GM19438 (cell line): ENCODE results near the gene PURB.
A peak's percentile ranks its signal among the peaks of the same experiment; 100 is the strongest.
"Not testable (repeated sequence)": the region's sequence is repeated elsewhere in the genome, so short reads cannot be mapped to it uniquely, and the experiment has no call there.

Experiments used
- ATAC-seq: cut with Tn5 transposase; IDR thresholded peaks from one replicate; pipeline ENCODE4 v1.9.1; 2021; ENCODE audit warnings: low read depth; ENCODE audit not compliant: unreplicated experiment

PURB gene

DNA sequence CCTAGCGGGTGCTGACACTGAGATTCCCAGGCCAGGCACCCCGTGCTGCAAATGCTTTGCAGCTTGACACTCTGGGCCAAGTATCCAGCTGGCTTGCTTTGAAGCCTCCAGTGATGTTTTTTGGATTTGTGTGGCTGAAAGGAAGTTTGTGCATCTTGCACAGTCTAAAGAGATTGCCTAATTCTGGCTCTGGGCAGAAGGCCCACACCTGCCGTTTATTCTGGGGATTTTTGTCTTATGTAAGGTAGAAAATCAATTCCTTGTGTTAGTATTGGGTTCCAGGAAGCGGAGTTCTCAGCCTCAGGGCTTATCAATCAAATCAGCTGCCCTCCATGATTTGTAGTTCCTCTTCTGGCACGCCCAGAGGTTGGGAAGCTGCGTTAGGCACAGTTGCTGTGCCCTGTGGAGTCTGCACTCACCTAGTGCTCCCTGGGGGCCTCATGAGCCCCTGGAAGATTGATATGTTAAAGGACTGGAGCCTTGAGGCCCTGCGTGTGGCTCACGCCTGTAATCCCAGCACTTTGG is 8.4 kb upstream of the PURB start:
- no peak for ATAC-seq

DNA sequence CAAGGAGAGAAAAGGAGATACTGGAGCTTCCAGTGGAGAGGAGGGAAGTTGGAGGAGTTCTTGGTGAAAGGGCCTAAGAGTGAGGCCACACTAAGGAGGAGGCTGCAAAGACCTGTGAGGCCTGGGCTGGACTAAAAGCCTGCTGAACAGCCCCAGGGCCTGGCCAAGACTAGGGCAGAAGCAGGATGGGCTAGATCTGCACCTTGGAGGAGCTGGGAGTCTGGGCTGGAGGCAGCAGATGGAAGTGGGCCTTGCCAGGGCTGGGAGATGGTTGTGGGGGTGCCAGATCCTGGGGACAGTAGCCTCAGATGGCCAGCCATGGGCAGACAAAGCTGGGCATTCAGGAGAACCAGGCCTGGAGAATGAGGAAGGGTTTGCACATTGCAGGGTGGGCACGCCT is 6.5 kb upstream of the PURB start:
- ATAC-seq = no peak

DNA sequence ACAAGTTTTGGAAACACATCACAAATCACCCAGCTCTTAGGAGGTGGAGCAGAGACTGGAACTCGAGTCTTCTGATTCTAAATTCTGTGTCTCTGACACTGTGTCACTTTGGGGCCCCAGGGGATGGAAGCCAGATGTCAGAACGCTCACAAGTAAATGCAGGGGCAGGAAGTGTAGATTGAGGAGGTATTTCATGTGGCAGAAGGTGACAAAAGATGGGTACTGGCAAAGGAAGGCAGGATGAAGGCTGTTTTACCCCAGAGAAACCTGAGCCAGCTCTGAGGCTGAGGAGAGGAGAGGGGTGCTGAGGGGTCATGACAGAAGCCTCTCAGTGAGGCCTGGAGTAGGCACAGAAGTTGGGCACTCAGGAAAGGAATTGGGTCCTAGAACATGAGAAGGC is 6.0 kb upstream of the PURB start:
- no peak for ATAC-seq

DNA sequence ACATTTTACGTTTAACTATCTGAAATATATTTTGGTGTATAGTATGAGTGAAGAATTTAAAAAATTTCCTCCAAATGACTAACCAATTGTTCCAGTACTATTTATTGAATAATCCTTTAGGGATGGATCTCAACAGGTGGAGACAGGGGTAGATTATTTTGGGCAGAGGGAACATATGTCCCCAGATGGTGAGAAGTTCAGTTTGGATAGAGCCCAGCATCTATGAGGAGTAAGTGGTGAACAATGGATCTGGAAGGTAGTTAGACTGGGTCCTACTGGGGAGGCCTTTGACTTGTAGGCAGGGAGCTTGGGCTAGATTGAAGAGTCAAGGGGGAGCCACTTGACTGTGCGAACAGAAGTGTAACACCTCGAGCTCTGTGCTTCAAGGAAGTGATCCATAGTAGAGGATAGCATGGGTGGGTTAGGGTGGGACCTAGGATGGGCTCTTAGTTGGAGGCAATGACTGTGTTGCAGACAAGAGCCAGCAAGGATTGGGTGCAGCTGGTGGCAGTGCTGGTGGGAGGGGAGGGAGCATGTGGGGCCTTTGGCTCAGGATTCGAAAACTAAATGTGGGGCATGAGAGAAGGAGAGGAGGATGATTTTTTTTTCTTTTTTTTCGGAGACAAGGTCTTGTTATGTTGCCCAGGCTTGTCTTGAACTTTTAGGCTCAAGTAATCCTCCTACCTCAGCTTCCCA is 3.9 kb upstream of the PURB start:
- no peak for ATAC-seq

DNA sequence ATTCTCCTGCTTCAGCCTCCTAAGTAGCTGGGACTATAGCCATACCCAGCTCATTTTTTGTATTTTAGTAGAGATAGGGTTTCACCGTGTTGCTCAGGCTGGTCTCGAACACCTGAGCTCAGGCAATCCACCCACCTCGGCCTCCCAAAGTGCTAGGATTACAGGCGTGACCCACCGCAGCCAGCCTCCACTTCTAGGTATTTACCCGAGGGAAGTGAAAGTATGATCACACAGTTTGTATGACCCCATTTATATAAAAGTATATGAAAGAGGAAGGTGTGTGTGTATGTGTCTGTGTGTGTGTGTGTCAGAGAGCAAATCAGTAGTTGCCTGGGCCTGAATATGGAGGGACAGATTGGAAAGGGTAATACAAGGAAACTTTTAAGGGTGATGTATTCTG is 2.0 kb upstream of the PURB start:
- no peak for ATAC-seq

DNA sequence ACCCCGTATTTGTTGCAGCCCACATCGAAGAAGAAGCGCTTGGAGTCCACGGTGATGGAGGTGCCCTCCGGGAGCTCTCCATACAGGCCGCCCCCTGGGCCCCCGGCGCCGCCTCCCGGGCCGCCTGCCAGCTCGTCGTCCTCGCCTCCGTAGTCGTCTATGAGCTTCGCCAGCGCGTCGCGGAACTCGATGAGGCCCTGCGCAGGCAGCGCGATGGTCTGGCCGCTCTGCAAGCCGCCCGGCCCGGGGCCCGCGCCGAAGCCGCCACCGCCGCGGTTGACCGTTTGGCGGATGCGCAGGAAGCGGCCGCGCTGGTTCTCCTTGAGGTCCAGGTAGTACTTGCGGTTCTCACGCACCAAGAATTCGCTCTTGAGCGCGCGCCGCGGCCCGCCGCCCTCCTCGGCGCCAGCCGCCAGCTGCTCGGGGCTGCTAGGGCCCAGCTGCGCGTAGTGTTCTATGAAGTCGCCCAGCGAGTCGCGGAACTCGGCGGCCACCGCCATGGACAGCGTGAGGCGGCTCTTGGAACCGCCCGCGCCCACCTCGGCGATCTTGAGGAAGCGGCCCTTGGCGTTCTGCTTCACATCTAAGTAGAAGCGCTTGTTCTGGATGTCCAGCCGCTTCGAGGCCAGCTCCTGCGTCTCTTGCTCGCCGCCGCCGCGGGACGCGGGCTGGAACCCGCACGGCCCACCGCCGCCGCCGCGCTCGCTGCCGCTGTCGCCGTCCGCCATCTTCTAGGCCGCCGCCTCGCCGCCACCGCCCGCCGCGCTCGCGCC is 523 bp downstream of the PURB start:
- peak; percentile 34 for ATAC-seq

DNA sequence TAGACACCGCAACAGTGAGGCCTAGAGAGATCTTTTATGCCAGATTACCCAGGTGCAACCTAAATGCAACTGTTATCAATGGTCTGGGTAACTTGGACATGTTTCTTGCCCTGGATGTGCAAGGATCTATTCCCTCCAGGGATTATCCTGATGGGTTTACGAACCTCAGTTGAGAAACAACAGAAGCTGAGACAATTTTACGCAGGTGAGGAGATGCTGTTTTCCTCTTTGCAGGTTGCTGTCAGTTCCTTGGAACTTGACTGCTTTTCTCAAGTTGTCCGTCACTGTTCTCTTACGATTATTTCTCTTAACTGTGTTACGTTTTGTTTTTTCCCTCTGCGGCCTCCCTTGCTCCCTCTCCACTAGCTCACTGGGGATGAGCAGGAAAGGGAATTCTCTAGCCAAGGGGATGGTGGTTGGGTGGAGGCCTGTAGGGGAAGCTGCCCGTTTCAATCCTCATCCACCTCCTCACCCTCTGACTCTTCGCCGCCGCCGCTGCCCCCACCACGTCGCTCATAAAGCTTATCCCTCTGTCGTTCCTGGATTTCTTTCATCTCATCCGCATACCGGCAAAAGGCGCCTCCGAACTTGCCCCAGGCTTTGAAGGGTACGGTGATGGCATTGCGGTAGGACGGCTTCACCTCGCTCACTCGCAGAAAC is 1.2 kb downstream of the PURB start:
- ATAC-seq = no peak

DNA sequence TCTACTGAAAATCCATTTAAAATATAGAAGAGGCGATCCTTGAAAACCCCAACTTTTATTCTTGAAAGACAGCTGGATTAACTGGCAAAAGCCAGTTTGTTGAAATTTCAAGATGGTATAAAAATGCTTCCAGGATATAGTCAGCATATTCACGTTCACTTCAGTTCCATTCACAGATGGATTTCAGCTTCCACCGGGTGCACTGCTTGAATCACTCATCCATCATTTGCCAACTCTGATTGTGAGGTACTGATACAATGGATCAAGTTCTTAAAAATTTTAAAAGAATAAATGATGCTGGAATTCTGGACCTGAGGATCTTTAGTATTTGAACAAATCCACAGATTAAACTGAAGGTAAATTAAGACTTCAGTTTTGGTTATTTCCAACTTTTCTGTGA is 2.4 kb downstream of the PURB start:
- no peak for ATAC-seq

DNA sequence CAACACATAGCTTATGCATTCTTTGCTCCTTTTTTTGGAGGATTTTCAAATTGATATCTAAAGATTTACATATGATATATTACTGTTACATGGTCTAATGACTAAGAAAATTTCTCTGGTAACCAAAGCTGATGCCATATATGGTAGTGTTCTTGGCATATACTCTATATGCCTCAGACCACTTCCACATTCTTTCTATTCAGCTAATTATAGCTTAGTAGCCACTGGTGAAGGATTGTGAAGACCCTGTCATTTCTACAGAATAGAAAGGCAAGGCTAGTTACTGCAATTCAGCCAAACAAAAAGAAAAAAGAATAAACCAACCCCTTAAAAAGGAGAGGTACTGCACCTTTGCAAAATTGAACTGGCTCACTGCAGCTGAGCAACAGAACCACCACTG is 3.7 kb downstream of the PURB start:
- ATAC-seq = no peak

DNA sequence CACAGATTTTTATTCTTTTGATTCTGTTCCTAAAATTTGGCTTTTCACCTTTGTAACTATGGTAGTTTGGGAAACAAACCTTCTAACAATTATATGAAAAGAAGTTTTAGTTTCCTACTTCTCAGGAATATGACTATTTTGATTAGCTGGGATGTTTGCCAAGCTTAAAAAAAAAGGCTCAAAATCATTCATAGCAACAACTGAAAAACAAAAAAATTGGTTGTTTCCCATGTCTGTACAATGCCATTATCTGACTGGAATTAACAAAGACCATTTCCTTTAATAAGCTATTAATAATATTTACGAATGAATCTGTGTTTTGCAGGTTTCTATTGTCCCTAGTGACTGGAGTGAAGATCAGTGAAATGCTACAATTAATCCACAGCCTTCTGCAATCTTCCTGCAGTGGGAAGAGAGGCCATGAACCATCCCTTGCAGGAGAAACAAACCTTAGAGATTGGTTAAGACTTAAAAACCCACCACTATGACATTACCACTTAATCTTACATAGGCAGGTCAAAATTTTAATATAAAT is 4.2 kb downstream of the PURB start:
- no peak for ATAC-seq

DNA sequence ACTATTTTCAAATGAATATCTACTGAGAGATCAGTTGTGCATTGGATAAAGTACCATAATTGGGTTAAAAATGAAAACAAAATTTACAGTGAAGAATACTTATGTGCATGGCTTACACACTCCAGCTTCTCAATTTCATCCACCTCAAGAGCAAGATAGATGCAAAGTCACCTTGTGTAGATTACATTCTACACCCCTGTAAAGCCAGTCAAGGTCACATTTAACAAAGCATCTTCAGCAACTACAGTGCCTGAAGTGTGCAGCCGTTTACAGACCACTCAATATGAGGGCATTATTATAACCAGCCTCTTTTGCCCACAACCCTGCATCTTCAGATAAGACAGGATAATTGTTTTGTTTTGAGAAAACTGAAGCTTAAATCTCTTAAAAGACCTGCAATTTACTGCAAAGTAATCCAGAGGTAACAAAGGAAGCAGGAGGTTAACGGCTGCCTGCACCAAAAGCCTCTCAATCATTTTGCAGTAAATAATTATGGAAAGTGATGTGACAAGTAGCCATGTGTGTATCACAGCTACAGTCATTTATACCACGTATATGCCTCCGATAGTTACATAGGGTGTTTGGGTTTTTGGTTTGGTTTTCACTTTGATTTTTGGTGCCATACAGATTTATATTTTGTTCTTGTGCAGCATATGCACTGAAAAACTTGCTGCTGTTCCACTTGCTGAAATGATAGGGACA is 4.9 kb downstream of the PURB start:
- no peak for ATAC-seq

DNA sequence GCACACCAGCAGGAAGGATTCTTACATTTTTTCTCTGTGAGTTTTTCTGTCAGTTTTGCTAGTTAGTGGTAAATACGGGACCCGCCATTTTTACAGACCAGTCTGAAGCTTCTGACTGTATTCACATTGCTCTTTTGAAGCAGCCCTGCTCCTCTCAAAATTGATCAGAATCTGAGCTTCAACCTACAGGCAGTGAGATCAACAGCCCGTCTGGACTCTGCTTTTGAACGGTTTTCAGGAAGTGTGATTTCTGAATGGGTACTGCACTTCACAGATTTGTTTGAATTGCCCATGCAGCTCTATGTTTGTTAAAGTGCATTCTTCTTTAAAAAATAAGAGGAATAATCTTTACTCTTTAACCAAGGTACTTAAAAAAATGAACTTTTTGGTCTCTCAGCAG is 8.9 kb downstream of the PURB start:
- no peak for ATAC-seq

DNA sequence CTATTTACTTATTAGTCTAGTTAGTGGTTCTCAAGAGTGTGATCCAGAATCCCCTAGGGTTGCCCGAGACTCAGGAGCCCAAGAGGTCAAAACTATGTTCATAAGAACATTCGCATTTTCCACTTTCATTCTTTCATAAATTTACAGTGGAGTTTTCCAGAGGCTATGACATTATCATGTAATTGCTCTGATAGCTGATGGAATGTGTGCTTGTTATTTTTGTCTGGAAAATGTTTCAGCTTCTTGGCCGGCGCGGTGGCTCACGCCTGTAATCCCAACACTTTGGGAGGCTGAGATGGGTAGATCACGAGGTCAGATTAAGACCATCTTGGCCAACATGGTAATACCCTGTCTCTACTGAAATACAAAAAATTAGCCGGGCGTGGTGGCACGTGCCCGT is 10.1 kb downstream of the PURB start:
- ATAC-seq = no peak

DNA sequence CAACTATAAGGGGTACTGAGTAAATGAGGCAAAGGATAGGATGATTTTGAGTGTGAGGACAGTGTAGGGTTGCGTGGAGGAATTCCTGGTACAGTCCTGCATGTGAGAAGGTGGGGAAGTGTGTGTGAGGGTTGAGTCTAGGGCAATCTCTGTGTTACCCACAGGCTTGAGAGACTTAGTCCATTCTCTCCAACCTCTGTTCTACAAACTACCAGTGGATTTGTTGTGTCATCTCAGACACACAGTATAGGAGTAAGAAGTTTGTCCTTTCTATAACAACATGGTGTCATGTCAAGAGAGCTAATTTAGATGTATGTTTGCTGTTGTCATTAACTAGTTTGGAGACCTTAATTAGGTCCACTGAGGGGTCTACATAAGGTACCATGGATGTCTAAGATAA is 12.5 kb downstream of the PURB start:
- no peak for ATAC-seq

DNA sequence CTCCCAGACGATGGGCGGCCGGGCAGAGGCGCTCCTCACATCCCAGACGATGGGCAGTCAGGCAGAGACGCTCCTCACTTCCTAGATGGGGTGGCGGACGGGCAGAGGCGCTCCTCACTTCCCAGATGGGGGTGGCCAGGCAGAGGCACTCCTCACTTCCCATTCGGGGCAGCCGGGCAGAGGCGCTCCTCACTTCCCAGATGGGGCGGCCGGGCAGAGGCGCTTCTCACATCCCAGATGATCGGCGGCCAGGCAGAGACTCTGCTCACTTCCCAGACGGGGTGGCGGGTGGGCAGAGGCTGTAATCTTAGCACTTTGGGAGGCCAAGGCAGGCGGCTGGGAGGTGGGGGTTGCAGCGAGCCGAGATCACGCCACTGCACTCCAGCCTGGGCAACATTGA is 13.4 kb downstream of the PURB start:
- not testable (repeated sequence) for ATAC-seq

DNA sequence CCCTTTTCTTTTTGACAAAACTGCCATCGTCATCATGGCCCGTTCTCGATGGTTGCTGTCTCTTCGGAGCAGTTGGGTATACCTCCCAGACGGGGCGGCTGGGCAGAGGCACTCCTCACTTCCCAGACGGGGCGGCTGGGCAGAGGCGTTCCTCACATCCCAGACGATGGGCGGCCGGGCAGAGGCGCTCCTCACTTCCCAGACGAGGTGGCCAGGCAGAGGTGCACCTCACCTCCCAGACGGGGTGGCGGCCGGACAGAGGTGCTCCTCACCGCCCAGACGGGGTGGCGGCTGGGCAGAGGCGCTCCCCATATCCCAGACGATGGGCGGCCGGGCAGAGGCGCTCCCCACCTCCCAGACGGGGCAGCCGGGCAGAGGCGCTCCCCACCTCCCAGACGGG is 14.6 kb downstream of the PURB start:
- not testable (repeated sequence) for ATAC-seq

DNA sequence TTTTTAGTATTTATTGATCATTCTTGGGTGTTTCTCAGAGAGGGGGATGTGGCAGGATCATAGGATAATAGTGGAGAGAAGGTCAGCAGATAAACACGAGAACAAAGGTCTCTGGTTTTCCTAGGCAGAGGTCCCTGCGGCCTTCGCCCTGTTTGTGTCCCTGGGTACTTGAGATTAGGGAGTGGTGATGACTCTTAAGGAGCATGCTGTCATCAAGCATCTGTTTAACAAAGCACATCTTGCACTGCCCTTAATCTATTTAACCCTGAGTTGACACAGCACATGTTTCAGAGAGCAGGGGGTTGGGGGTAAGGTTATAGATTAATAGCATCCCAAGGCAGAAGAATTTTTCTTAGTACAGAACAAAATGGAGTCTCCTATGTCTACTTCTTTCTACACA is 15.0 kb downstream of the PURB start:
- ATAC-seq = not testable (repeated sequence)

DNA sequence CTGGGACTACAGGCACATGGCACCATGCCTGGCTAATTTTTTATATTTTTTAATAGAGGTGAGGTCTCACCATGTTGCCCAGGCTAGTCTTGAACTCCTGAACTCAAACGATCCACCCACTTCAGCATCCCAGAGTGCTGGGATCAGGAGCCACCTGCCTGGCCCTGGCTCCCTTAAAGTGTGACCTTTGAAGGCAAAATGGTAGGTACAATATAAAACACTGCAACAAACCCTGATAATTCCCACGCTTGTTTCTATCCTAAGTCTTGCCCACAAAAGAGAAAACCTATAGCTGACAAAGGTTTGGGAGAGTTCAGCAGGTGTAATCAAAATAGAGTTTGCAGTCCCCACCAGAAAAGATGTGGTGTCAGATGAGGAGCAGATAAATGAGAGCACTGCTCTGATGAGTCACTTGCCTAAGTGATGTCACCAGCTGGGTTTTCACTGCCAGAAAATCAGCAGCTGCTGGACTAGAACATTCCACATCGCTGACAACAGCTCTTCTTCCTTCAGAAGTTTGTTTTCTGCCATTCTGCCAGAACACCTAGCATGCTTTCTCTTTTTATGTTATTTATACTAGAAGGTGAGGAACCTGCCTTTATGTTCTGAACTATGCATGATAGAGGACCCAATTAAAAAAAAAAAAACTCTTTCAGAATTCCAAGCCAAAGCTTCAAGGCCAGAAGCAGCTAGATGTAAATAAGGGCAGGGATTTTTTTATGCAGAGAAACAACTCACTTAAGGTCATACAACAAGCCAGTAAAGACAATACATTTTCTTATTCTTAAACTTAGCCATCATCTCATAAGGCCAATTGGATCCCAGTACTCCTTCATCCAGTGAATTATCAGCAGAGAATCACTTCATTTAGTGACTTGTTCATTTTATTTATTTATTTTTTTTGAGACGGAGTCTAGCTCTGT is 18.0 kb downstream of the PURB start:
- ATAC-seq = no peak

DNA sequence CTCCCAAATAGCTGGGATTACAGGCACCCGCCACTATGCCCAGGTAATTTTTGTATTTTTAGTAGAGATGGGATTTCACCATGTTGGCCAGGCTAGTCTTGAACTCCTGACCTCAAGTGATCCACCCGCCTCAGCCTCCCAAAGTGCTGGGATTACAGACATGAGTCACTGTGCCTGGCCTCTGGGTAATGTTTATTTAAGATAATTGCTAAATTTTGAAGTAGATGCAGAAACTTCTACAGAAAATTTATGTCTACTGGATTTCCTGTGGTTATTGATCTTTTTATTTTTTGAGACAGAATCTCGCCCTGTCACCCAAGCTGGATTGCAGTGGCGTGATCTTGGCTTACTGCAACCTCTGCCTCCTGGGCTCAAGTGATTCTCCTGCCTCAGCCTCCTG is 23.4 kb downstream of the PURB start:
- ATAC-seq = not testable (repeated sequence)

DNA sequence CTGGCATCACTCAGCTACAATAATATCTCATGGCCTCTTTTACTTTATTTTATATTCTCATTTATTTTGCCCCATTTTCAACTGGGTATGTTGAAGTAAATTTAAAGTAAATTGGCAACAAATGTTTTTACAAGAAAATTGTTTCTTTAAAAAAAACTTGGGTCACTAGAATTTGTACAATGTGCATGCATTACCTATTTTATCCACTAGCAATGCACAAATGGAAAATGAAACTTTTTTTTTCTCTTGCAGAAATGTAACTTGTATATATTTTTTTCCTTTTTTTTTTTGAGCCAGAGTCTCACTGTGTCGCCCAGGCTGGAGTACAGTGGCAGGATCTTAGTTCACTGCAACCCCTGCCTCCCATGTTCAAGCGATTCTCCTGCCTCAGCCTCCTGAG is 27.2 kb downstream of the PURB start:
- ATAC-seq = no peak
